Panc1 (cell line): ENCODE data around the gene CENPE. TPM values are rescaled to one million over a fixed set of nuclear protein-coding genes. Genes with fewer than 3 reads are reported as not detected.

Experiments used
- ATAC-seq: fragments of 200-7000 bp; cut with Tn5 transposase; 2 replicates; pipeline ENCODE4 v1.9.1; 2020; ENCODE audit warnings: mild to moderate bottlenecking, moderate library complexity
- BruUV-seq: library from RNA; stranded (reverse); fragments of 400-500 nt; replicated peaks from 2 replicates; lab custom pipeline; 2021; lab: Mats Ljungman, UMichigan
- CTCF ChIA-PET: fragments of 300-600 bp; sonication (Branson Sonifier 250); formaldehyde crosslinking; loops from one replicate; lab custom pipeline; 2022; ENCODE audit warnings: antibody characterized with exemption; lab: Charles Lee
- POLR2A ChIA-PET: fragments of 300-600 bp; sonication (Branson Sonifier 250); formaldehyde crosslinking; loops from one replicate; lab custom pipeline; 2022; ENCODE audit warnings: antibody characterized with exemption; lab: Charles Lee
- DNase-seq: peaks from one replicate; pipeline ENCODE4 v3.0.0-alpha.2; 2010; ENCODE audit warnings: low read depth, low spot score
- H3K27ac ChIP-seq: 2 replicates; pipeline ENCODE4 v1.5.1; 2011; ENCODE audit warnings: mild to moderate bottlenecking, low read length, inconsistent platforms
- H3K27me3 ChIP-seq: fragments of 200-500 bp; sonication (Bioruptor generic); 2 replicates; pipeline ENCODE4 v1.6.0; 2014; ENCODE audit warnings: low read length, inconsistent platforms; ENCODE audit not compliant: control insufficient read depth, insufficient read depth
- H3K36me3 ChIP-seq: fragments of 200-500 bp; sonication (Bioruptor generic); 2 replicates; pipeline ENCODE4 v1.5.1; 2014; ENCODE audit warnings: inconsistent platforms, mild to moderate bottlenecking, low read length, moderate library complexity; ENCODE audit not compliant: control insufficient read depth, insufficient read depth
- H3K4me1 ChIP-seq: 2 replicates; pipeline ENCODE4 v1.5.1; 2011; ENCODE audit warnings: inconsistent platforms, mild to moderate bottlenecking, low read length, moderate library complexity; ENCODE audit not compliant: control insufficient read depth, insufficient read depth
- H3K4me3 ChIP-seq, 2 experiments: 2 replicates each; pipeline ENCODE4 v1.5.1; 2011 to 2012; ENCODE audit warnings: low read depth in 2 of 2, low read length in 2 of 2, mild to moderate bottlenecking in 2 of 2, inconsistent platforms in 1 of 2, moderate library complexity in 1 of 2
- H3K9me3 ChIP-seq: fragments of 200-500 bp; sonication (Bioruptor generic); 2 replicates; pipeline ENCODE4 v1.5.1; 2014; ENCODE audit warnings: low read depth, mild to moderate bottlenecking, inconsistent platforms, low read length, moderate library complexity; ENCODE audit not compliant: control insufficient read depth, insufficient read depth
- POLR2AphosphoS5 ChIP-seq: IDR thresholded peaks from 2 replicates; pipeline ENCODE4 v1.6.1; 2012; ENCODE audit warnings: mild to moderate bottlenecking, low read depth, low read length, moderate library complexity
- SIN3A ChIP-seq: IDR thresholded peaks from 2 replicates; pipeline ENCODE4 v1.6.1; 2012; ENCODE audit warnings: low read depth, mild to moderate bottlenecking, low read length, moderate library complexity, borderline replicate concordance; ENCODE audit not compliant: insufficient read depth
- TCF7L2 ChIP-seq: IDR thresholded peaks from 2 replicates; pipeline ENCODE4 v1.6.1; 2011; ENCODE audit warnings: mild to moderate bottlenecking, low read depth, low read length, inconsistent platforms
- in situ Hi-C: cut with HindIII; loops from 2 replicates; pipeline ENCODE4 v1.10.0; 2016; ENCODE audit warnings: low sequenced_read_pairs, low pct_unique_long_range_greater_than_20kb
- intact Hi-C: fragments of 100-400 bp; cut with micrococcal nuclease; formaldehyde crosslinking; loops from one replicate; pipeline ENCODE4 v1.10.0; 2022; ENCODE audit not compliant: unreplicated experiment
- total RNA-seq: library from RNA; stranded (reverse); gene quantifications from one replicate; pipeline ENCODE4 v1.2.1, GENCODE V29; 2021; ENCODE audit not compliant: unreplicated experiment
- TF ChIP-seq, protein P1 (sequence below), 2 experiments: IDR thresholded peaks; 2 replicates each; pipeline ENCODE4 v1.6.1; 2011 to 2012; ENCODE audit warnings: low read depth in 2 of 2, control low read depth in 1 of 2, low read length in 1 of 2, mild to moderate bottlenecking in 1 of 2, moderate library complexity in 1 of 2; ENCODE audit not compliant: insufficient read depth in 1 of 2
- TF ChIP-seq, protein P2 (sequence below): fragments of 450-650 bp; IDR thresholded peaks from 2 replicates; pipeline ENCODE4 v1.5.1; 2017; ENCODE audit warnings: mild to moderate bottlenecking

CENPE gene
- total RNA-seq, 1 experiment from 2014 or later, result 25.2 TPM

DNA sequence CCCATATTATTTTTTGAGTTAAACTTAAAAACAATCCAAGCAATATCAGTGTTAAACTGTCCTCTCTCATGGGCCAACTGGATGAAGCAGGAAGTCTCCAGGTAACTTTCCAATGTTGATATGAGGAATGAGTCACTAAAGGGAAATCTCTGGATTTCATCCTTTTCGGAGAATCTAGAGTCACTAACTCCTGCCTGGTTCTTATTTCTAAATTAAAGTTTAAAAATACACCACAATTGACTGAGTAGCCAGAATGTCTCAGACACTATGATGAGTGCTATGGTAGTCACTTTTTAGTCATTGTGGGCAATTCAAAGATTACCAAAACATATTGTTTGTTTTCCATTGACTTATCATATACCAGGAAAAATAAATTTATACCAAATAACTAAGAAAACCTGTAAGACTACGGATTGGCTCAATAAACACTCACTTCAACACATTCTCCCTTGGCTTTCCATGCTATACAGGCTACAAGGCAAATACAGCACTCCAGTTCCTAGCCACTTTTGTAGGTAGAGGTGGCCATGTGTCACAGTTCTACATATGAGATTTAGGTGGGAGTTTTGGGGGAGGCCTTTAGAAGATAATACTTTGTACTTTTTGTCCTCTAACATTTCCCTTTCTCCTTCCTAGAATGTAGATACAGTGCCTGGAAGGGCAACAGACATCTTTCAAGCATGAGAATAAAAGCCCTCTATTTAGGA is 130.1 kb downstream of the CENPE start:
- no peaks in the 10 kb centered on the region for H3K9me3 ChIP-seq
- in situ Hi-C loops (no loop called here), intact Hi-C loops (no loop called here)
- H3K27ac ChIP-seq, result no peak overlapping the region
- TF ChIP-seq TCF7L2 (no peak), SIN3A (no peak), POLR2AphosphoS5 (no peak)
- TF ChIP-seq, protein P1, sequence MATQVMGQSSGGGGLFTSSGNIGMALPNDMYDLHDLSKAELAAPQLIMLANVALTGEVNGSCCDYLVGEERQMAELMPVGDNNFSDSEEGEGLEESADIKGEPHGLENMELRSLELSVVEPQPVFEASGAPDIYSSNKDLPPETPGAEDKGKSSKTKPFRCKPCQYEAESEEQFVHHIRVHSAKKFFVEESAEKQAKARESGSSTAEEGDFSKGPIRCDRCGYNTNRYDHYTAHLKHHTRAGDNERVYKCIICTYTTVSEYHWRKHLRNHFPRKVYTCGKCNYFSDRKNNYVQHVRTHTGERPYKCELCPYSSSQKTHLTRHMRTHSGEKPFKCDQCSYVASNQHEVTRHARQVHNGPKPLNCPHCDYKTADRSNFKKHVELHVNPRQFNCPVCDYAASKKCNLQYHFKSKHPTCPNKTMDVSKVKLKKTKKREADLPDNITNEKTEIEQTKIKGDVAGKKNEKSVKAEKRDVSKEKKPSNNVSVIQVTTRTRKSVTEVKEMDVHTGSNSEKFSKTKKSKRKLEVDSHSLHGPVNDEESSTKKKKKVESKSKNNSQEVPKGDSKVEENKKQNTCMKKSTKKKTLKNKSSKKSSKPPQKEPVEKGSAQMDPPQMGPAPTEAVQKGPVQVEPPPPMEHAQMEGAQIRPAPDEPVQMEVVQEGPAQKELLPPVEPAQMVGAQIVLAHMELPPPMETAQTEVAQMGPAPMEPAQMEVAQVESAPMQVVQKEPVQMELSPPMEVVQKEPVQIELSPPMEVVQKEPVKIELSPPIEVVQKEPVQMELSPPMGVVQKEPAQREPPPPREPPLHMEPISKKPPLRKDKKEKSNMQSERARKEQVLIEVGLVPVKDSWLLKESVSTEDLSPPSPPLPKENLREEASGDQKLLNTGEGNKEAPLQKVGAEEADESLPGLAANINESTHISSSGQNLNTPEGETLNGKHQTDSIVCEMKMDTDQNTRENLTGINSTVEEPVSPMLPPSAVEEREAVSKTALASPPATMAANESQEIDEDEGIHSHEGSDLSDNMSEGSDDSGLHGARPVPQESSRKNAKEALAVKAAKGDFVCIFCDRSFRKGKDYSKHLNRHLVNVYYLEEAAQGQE (IDR thresholded peaks at IDR 0.05; ENCODE audit: insufficient read depth in 1 of 2, low read depth in 2 of 2, low read length in 1 of 2), result no peak
- TF ChIP-seq, protein P2, sequence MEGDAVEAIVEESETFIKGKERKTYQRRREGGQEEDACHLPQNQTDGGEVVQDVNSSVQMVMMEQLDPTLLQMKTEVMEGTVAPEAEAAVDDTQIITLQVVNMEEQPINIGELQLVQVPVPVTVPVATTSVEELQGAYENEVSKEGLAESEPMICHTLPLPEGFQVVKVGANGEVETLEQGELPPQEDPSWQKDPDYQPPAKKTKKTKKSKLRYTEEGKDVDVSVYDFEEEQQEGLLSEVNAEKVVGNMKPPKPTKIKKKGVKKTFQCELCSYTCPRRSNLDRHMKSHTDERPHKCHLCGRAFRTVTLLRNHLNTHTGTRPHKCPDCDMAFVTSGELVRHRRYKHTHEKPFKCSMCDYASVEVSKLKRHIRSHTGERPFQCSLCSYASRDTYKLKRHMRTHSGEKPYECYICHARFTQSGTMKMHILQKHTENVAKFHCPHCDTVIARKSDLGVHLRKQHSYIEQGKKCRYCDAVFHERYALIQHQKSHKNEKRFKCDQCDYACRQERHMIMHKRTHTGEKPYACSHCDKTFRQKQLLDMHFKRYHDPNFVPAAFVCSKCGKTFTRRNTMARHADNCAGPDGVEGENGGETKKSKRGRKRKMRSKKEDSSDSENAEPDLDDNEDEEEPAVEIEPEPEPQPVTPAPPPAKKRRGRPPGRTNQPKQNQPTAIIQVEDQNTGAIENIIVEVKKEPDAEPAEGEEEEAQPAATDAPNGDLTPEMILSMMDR, result no peak
- CTCF ChIA-PET, result no interaction called here
- POLR2A ChIA-PET, result no interaction called here
- H3K36me3 ChIP-seq, result peaks cover under 1% of the 10 kb centered on the region; the same call in 1 of the 2 replicates
- no peaks in the 10 kb centered on the region for H3K27me3 ChIP-seq
- no TSS peak for BruUV-seq
- H3K4me3 ChIP-seq, result no peak overlapping the region
- H3K4me1 ChIP-seq, result no peaks in the 10 kb centered on the region
- ATAC-seq (no peak), DNase-seq (no peak)

DNA sequence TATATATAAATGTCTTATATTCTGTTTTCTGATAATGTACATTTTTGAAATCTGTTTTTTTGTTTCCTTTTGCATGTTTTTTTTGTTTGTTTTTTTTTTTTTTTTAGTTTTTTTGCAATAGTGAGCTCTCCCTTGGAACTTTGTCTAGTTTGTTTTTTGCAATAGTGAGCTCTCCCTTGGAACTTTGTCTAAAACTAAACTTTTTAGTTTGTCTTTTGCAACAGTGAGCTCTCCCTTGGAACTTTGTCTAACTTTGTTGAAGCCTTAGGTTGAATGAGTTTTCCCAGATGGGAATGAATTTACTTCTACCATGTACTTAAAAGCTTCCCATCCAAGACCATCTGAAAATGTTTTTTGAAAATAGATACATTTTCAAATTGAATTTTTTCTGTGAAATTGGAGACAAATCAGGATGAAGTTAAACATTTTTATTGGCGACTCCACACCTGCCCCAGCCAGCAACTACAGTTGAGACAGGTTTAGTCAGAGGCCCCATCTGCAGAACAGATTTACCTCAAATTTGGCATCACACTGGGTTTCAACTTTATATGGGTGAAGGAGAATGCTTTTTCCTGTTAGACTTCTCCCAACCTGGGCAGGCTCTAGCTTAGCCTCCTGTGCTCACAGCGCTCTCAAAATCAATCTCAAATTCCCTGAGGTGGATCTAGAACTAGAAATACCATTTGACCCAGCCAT is 137.5 kb downstream of the CENPE start:
- in situ Hi-C loops, result no loop called here
- Histone ChIP-seq H3K36me3 (peaks cover 2% of the 10 kb centered on the region; the same call in 1 of the 2 replicates), H3K27ac (no peak overlapping the region), H3K4me1 (no peaks in the 10 kb centered on the region), H3K9me3 (no peaks in the 10 kb centered on the region), H3K27me3 (no peaks in the 10 kb centered on the region), H3K4me3 (no peak overlapping the region)
- BruUV-seq, result no TSS peak
- DNase-seq, result no peak
- intact Hi-C loops, result no loop called here
- no peak for ATAC-seq
- TF ChIP-seq, protein P1 (IDR thresholded peaks at IDR 0.05; ENCODE audit: insufficient read depth in 1 of 2, low read depth in 2 of 2, low read length in 1 of 2), result no peak
- TF ChIP-seq SIN3A, result no peak
- TF ChIP-seq, protein P2, result no peak
- TF ChIP-seq TCF7L2, result no peak
- no peak for TF ChIP-seq POLR2AphosphoS5
- POLR2A ChIA-PET, result interaction anchor here (0.6 kb wide), 1 partner anchor 237 kb away, joined by 10 read pairs; no protein-coding TSS in a partner anchor
- CTCF ChIA-PET, result no interaction called here
